ENCODE data around the gene LDB2.

LDB2 gene

DNA sequence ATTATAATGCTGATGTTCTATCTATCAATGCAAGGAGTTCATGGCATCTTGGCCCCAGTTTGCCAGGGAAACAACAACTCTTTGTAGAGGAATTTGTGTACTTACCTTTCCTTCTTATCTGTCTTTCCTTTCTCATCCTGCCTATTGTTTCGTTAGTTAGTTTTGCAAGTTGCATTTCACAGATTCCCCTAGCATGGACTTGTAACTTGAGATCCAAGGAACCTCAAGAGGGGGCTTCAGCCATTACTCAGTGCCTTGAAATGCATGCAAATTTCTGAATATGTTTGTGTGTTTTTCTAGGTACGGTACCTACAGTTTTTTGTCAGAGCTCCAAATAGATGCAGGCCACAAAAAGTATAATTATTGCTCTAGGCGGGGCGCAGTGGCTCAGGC, 203.6 kb downstream of the LDB2 start:
- Histone ChIP-seq H3K27ac (no peak overlapping the region), H3K9me3 (no peaks in the 10 kb centered on the region), H3K27me3 (no peaks in the 10 kb centered on the region), H3K36me3 (no peaks in the 10 kb centered on the region), H3K4me1 (peaks cover 0 to 17% (median 5%) of the 10 kb centered on the region in 4 donors), H3K4me3 (no peak overlapping the region)
- DNase-seq: no peak
- TF ChIP-seq, protein P1, sequence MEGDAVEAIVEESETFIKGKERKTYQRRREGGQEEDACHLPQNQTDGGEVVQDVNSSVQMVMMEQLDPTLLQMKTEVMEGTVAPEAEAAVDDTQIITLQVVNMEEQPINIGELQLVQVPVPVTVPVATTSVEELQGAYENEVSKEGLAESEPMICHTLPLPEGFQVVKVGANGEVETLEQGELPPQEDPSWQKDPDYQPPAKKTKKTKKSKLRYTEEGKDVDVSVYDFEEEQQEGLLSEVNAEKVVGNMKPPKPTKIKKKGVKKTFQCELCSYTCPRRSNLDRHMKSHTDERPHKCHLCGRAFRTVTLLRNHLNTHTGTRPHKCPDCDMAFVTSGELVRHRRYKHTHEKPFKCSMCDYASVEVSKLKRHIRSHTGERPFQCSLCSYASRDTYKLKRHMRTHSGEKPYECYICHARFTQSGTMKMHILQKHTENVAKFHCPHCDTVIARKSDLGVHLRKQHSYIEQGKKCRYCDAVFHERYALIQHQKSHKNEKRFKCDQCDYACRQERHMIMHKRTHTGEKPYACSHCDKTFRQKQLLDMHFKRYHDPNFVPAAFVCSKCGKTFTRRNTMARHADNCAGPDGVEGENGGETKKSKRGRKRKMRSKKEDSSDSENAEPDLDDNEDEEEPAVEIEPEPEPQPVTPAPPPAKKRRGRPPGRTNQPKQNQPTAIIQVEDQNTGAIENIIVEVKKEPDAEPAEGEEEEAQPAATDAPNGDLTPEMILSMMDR (IDR thresholded peaks at IDR 0.05): no peak
- intact Hi-C loops (cut with DNase I; ENCODE audit: low total_unique reads): no loop called here

DNA sequence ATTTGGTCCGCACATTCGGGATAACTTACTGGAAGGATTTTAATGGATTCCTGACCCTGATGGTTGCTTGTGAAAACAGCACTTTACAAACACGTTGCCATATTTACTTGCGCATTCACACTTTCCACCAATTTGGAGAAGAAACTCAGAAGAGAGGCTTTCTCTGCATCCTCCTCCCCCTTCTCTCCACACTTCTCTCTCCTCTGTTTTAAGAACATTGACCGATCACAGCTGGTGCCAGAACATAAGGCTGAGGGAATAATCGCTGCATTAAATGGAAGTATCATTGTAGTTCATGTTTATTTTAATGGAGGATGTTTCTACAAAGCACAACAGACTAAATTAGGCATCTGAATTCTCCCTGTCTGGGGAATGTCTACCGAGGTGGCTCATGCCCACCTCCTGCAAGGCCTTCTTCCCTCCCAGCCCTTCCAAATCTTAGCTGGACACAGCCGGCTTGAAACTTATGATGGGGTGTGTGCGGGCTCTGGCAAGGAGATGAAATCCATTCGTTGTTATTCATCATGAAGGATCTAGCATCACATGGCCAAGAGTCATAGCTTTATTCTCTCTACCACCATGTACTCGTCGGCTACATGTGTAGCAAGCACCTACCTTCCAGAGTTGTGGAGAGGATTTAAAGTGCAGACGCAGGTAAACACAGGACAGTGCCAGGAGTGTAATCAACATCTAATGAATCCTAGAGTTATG, 204.1 kb downstream of the LDB2 start:
- no peaks in the 10 kb centered on the region for H3K27me3 ChIP-seq
- DNase-seq: no peak
- TF ChIP-seq, protein P1 (IDR thresholded peaks at IDR 0.05): no peak
- peaks cover 0 to 17% (median 5%) of the 10 kb centered on the region in 4 donors for H3K4me1 ChIP-seq
- intact Hi-C loops (cut with DNase I; ENCODE audit: low total_unique reads): no loop called here
- no peaks in the 10 kb centered on the region for H3K36me3 ChIP-seq
- no peaks in the 10 kb centered on the region for H3K9me3 ChIP-seq
- no peak overlapping the region for H3K4me3 ChIP-seq
- H3K27ac ChIP-seq: no peak overlapping the region

DNA sequence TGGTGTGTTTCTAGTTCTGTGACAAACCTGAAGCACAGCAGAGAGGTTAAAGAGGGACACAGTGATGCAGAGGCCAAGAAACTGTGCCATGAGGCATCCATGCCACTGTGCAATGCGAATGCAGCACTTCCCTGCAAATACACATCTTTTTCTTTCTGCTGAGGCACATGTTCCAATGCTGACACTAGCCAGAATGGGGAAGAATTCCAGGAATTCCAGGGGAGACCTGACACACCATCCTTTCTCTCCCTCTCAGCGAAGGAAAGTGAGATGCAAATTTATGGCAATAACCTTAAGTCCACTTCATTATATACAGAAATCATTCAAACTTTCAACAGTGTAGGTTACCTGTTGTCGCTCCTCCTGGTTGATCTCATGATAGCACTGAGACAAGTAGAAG, 204.8 kb downstream of the LDB2 start:
- Histone ChIP-seq H3K36me3 (no peaks in the 10 kb centered on the region), H3K9me3 (no peaks in the 10 kb centered on the region), H3K27me3 (no peaks in the 10 kb centered on the region), H3K4me1 (peaks cover 0 to 17% (median 5%) of the 10 kb centered on the region in 4 donors), H3K4me3 (no peak overlapping the region), H3K27ac (peak overlapping the region in 1 of 2 donors; percentile 52)
- TF ChIP-seq, protein P1 (IDR thresholded peaks at IDR 0.05): no peak
- intact Hi-C loops (cut with DNase I; ENCODE audit: low total_unique reads): no loop called here
- no peak for DNase-seq

DNA sequence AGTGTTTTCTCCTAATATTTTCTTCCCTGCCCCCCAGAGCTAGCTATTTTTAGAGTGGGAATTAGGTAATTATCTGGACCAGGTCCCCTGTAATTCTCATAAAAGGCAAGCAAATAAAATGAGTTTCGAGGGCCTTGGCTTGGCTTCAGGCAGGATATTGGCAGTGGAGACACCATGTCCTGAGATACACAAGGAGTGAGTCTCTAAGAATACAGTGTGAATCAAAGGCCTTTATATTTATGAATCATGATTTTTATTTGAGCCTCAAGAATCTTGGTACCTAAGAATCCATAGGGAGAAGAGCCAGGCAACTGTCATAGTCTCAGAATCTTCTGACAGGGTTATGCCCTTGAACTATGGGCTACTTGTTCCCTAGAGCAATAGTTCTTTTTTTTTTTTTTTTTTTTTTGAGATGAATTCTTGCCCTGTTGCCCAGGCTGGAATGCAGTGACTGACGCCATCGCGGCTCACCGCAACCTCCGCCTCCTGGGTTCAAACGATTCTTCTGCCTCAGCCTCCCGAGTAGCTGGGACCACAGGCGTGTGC, 205.4 kb downstream of the LDB2 start:
- Histone ChIP-seq H3K9me3 (no peaks in the 10 kb centered on the region), H3K36me3 (no peaks in the 10 kb centered on the region), H3K4me1 (peaks cover 0 to 17% (median 5%) of the 10 kb centered on the region in 4 donors), H3K27me3 (no peaks in the 10 kb centered on the region), H3K27ac (peak overlapping the region in 1 of 2 donors; percentile 52), H3K4me3 (no peak overlapping the region)
- TF ChIP-seq, protein P1 (IDR thresholded peaks at IDR 0.05): no peak
- intact Hi-C loops (cut with DNase I; ENCODE audit: low total_unique reads): no loop called here
- DNase-seq: peak in 1 of 2 donors; percentile 62

DNA sequence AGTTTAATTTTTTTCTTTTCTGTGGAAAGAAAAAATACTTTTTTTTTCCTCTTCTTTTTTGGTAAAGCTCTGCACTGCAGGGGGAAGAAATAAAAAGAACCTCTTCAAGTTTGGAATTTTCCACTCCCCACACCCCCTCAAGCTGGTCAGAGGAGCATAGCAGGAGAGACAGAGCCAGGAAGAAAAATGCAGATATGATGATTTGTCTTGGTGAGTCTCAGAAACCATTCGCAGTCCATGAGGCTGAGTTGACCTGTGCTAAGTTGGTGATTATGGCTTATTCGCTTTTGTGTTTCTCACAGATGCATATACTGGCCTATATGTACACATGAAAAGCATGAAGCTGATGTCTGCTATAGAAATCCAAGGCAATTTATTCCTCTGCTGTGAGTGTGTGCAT, 205.9 kb downstream of the LDB2 start:
- no peaks in the 10 kb centered on the region for H3K9me3 ChIP-seq
- no peak overlapping the region for H3K4me3 ChIP-seq
- peaks cover 0 to 17% (median 5%) of the 10 kb centered on the region in 4 donors for H3K4me1 ChIP-seq
- no peak for DNase-seq
- peak overlapping the region in 1 of 2 donors; percentile 52 for H3K27ac ChIP-seq
- no peaks in the 10 kb centered on the region for H3K27me3 ChIP-seq
- TF ChIP-seq, protein P1 (IDR thresholded peaks at IDR 0.05): no peak
- H3K36me3 ChIP-seq: no peaks in the 10 kb centered on the region
- intact Hi-C loops (cut with DNase I; ENCODE audit: low total_unique reads): no loop called here
